Central memory CD8-positive, alpha-beta T cell (primary cell): ENCODE results near the gene VSIG4.

Source experiments
- ATAC-seq: fragments of 150-1000 bp; cut with Tn5 transposase; replicated peaks from 2 replicates; pipeline ENCODE4 v1.10.0; 2022; ENCODE audit warnings: mild to moderate bottlenecking, moderate FRiP score, moderate number of reproducible peaks; ENCODE audit not compliant: poor library complexity, severe bottlenecking; ENCODE audit errors: extremely low read depth
- DNase-seq, 2 donors: peaks; one replicate each; pipeline ENCODE4 v3.0.0; 2021; ENCODE audit warnings: low spot score in 2 of 2
- H3K27ac Mint-ChIP-seq: one replicate; pipeline ENCODE4 v1.8.0; 2022; ENCODE audit warnings: low read depth, mild to moderate bottlenecking, moderate library complexity, mixed read lengths
- H3K27me3 Mint-ChIP-seq: one replicate; pipeline ENCODE4 v1.8.0; 2022; ENCODE audit warnings: mixed read lengths
- H3K36me3 Mint-ChIP-seq: one replicate; pipeline ENCODE4 v1.8.0; 2022; ENCODE audit warnings: mild to moderate bottlenecking, moderate library complexity, mixed read lengths; ENCODE audit not compliant: insufficient read depth
- H3K4me1 Mint-ChIP-seq: one replicate; pipeline ENCODE4 v1.8.0; 2022; ENCODE audit warnings: mixed read lengths
- H3K4me3 Mint-ChIP-seq: one replicate; pipeline ENCODE4 v1.8.0; 2022; ENCODE audit warnings: mild to moderate bottlenecking, moderate library complexity, mixed read lengths
- H3K9me3 Mint-ChIP-seq: one replicate; pipeline ENCODE4 v1.8.0; 2022; ENCODE audit warnings: mixed read lengths

Gene VSIG4

DNA sequence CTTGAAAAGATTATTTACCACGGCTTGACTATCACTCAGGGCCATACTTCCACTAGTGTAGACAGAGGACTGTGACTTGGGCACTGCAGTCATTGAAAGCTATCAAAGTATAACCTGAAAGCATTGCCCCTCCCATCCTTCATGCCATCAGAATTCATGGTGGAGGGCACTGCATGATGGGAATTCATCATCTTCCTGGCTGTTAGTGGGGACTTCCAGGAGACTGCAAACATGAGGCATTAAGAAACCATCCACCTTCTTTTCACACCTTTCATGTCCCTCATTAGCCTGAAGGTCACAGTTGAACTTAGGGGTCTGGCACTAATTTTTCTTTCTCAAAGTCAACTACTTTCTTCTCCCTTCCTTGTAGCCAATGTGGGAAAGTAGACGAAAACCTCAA, 25.8 kb downstream of the VSIG4 start:
- ATAC-seq (no peak), DNase-seq (no peak)
- Mint-ChIP-seq H3K4me1 (peaks cover 42% of the 10 kb centered on the region), H3K4me3 (no peak overlapping the region), H3K27ac (no peak overlapping the region), H3K36me3 (no peaks in the 10 kb centered on the region), H3K27me3 (no peaks in the 10 kb centered on the region), H3K9me3 (no peaks in the 10 kb centered on the region)

DNA sequence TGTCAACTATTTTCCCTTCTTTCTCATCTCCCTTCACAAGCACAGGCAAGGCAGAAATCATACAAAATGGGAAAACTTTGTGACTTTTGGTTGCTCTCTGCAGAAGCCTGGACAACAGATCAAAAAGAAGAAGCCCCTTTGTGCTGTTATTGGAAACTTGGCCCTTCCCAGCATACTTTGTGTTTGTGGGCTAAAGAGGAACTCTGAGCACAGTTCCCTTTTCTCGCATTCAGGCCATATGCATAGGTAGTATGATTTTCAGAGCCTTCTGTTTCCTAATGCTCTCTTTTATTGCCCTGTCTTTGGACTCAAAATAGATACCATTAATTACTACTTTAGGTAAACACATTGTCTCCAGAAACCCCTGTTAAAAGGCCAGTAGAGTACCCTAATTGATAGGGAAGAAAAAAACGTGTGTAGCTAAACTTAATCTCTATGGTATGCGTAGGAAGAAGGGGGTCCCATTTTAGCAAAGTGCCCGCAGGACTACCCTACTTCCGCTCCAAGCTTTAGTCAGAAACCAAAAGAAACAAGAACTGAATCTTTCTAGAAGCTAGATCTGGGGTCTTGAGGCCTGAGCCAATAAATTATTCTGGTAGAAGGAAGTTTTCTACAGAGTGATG, 26.6 kb downstream of the VSIG4 start:
- DNase-seq = no peak
- Mint-ChIP-seq H3K4me1 (peaks cover 41% of the 10 kb centered on the region), H3K4me3 (no peak overlapping the region), H3K36me3 (no peaks in the 10 kb centered on the region), H3K27ac (no peak overlapping the region), H3K9me3 (no peaks in the 10 kb centered on the region), H3K27me3 (no peaks in the 10 kb centered on the region)
- ATAC-seq = no peak

DNA sequence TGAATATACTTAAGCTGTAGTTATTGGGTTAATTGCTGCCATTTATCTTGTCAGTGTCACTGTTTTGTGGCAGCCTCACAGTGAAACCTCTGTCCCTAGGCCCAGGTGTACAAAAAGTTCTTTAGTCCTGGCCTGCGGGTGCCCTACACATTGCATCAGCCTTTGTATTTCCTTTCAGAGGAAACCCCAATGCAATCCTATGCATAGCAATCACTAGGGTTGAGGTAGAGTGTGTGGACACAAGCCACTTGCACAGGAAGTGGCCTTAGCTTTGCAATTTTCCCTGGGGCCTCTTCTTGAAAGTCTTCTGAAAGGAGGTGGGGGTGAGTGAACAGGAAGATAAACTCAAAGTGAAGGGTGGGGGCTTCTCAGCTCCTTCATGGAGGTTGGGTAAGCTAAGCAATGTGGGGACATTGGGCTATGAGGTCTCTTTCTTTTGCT, 27.8 kb downstream of the VSIG4 start:
- H3K9me3 Mint-ChIP-seq = no peaks in the 10 kb centered on the region
- no peak overlapping the region for H3K4me3 Mint-ChIP-seq
- DNase-seq (no peak), ATAC-seq (peak; percentile 41)
- no peak overlapping the region for H3K27ac Mint-ChIP-seq
- no peaks in the 10 kb centered on the region for H3K27me3 Mint-ChIP-seq
- H3K36me3 Mint-ChIP-seq = no peaks in the 10 kb centered on the region
- peaks cover 38% of the 10 kb centered on the region for H3K4me1 Mint-ChIP-seq

DNA sequence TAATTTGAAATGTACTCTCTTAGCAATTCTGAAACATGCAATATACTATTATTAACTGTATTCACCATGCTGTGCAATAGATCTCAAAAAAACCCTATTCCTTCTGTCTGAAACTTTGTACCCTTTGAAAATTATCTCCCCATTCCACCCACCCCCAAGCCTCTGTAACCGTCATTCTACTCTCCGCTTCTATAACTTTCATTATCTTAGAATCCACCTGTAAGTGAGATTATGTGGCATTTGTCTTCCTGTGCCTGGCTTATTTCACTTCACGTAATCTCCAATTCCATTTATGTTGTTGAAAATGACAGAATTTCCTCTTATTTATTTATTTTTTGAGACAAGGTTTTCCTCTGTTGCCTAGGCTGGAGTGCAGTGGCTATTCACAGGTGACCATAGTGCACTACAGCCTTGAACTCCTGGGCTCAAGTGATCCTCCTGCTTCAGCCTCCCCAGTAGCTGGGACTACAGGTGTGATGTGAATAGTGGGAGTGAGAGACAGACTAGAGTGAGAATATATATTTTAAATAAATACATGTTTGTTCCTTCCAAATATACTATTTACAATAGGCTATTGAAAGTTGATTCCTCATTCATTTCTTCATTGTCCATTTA, 30.5 kb downstream of the VSIG4 start:
- Mint-ChIP-seq H3K4me3 (no peak overlapping the region), H3K27ac (no peak overlapping the region), H3K27me3 (no peaks in the 10 kb centered on the region), H3K9me3 (no peaks in the 10 kb centered on the region), H3K4me1 (peaks cover 36% of the 10 kb centered on the region), H3K36me3 (peaks cover 5% of the 10 kb centered on the region)
- no peak for DNase-seq
- no peak for ATAC-seq

DNA sequence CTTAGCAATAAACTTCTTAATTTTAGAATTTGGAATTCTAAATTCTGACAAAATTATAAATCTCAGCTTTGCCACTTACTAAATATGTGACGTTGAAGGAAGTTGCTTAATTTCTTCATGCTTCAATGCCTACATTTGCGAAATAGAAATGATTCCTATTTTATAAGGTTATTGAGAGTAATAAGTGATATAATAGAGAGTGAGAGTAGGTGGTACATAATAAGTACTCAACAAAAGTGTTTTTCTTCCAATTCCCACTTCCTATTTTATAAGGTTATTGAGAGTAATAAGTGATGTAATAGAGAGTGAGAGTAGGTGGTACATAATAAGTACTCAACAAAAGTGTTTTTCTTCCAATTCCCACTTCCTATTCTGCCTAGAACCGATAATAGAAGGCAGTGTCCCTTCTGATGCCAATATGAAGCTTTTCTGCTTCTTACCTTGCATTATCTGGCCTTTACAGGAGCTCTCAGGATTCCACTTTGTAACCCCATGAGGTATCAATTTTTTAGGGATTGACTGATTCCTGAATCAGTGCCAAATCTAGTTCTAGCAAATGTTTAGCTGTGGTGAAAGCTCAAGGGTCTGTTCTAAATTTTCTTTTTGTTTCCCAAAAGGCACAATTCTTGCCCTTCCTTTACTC, 31.4 kb downstream of the VSIG4 start:
- H3K4me3 Mint-ChIP-seq = no peak overlapping the region
- H3K36me3 Mint-ChIP-seq = peaks cover 5% of the 10 kb centered on the region
- ATAC-seq = no peak
- H3K4me1 Mint-ChIP-seq = peaks cover 42% of the 10 kb centered on the region
- H3K27me3 Mint-ChIP-seq = no peaks in the 10 kb centered on the region
- no peaks in the 10 kb centered on the region for H3K9me3 Mint-ChIP-seq
- DNase-seq = no peak
- H3K27ac Mint-ChIP-seq = no peak overlapping the region

DNA sequence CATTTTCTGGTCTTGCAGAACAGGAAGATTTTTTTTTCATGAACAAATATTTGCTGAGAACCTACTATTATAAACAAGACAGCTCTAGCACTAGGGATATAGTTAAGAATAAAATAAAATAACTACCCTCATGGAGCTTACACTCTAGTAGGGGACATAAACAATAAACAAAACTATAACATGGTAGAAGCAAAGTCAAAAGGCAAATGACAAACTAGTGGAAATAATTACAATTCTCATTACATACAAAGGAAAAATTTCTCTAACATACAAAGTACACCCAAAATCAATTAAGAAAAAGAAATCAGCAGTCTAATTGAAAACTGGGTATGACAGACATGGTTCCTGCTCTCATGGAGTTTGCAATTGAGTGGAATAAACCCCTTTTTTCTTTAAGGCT, 32.0 kb downstream of the VSIG4 start:
- H3K4me3 Mint-ChIP-seq = no peak overlapping the region
- ATAC-seq (no peak), DNase-seq (no peak)
- H3K27me3 Mint-ChIP-seq = no peaks in the 10 kb centered on the region
- H3K9me3 Mint-ChIP-seq = no peaks in the 10 kb centered on the region
- peaks cover 42% of the 10 kb centered on the region for H3K4me1 Mint-ChIP-seq
- no peak overlapping the region for H3K27ac Mint-ChIP-seq
- H3K36me3 Mint-ChIP-seq = peaks cover 5% of the 10 kb centered on the region

DNA sequence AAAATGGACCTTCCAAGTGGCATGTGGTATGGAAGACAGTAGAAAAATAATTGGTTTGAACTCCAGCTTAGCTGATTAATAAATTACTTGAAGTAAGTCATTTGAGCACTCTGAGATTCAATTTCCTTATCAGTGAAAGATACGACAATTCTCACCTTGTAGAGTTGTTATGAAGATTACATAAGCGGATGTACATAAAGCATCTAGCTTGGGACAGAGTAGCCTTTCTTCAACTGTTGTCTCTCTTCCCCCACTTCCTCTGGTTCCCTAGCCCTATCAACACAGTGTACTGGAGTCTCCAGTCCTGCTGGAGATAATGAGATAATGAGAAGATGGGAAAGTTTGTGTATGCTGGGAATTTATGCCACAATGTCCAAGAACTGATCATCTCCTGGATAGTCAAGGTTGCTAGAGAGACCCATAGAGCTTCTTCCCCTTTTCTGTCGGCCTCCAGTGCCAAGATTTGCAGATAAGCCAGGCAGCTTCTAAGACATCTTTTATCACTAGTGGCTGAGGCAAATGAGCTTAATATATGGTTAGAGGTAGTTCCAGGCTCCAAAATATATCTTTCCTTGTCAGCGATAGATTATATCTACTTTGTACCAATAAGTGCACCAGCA, 33.9 kb downstream of the VSIG4 start:
- no peaks in the 10 kb centered on the region for H3K9me3 Mint-ChIP-seq
- peak overlapping the region; percentile 78 for H3K27ac Mint-ChIP-seq
- H3K4me1 Mint-ChIP-seq = peaks cover 29% of the 10 kb centered on the region
- no peaks in the 10 kb centered on the region for H3K27me3 Mint-ChIP-seq
- peaks cover 5% of the 10 kb centered on the region for H3K36me3 Mint-ChIP-seq
- H3K4me3 Mint-ChIP-seq = peak overlapping the region; percentile 8
- DNase-seq = no peak
- no peak for ATAC-seq

DNA sequence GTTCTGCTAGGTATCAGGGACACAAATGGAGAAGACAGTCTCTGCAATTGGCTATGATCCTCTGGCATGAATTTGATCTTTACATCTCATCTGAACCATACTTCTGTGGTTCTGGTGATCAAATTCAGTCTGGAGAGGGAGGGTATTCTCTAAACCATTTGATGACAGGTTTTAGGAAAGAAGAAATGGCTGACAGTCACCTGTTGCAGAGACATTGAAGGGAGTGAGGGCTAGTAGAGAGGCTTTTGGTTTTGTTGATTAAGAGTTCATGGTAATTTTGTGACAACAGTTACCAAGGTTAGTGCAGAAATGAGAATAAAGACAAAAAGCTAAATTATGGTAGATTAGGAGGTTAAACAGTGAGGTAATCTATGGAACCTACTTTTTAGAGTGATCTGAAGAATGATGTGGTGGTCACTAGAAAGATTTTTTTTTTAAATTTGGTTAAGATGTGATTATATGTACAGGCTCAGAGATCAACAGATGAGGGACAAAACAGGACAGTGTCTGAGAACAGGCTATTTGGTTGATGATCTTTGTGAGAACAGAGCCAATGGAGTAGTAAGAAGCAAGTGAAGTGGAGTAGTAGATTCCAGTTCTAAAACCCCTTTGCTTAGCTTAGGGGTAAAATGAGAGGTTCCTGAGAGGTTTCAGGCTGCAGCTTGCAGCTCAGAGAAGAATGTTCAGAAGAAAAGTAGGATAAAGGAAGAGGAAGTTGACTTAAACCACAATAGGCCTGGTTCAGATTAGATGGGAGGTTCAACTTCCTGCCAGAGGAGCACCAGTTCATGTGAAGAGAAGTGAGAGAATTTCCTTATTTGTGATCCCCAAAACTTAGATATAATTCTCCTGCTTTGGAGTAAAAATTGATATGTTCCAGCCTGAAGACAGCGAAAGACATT, 34.7 kb downstream of the VSIG4 start:
- DNase-seq (no peak), ATAC-seq (no peak)
- peak overlapping the region; percentile 8 for H3K4me3 Mint-ChIP-seq
- H3K27me3 Mint-ChIP-seq = no peaks in the 10 kb centered on the region
- peak overlapping the region; percentile 78 for H3K27ac Mint-ChIP-seq
- no peaks in the 10 kb centered on the region for H3K9me3 Mint-ChIP-seq
- peaks cover 25% of the 10 kb centered on the region for H3K4me1 Mint-ChIP-seq
- H3K36me3 Mint-ChIP-seq = peaks cover 5% of the 10 kb centered on the region

DNA sequence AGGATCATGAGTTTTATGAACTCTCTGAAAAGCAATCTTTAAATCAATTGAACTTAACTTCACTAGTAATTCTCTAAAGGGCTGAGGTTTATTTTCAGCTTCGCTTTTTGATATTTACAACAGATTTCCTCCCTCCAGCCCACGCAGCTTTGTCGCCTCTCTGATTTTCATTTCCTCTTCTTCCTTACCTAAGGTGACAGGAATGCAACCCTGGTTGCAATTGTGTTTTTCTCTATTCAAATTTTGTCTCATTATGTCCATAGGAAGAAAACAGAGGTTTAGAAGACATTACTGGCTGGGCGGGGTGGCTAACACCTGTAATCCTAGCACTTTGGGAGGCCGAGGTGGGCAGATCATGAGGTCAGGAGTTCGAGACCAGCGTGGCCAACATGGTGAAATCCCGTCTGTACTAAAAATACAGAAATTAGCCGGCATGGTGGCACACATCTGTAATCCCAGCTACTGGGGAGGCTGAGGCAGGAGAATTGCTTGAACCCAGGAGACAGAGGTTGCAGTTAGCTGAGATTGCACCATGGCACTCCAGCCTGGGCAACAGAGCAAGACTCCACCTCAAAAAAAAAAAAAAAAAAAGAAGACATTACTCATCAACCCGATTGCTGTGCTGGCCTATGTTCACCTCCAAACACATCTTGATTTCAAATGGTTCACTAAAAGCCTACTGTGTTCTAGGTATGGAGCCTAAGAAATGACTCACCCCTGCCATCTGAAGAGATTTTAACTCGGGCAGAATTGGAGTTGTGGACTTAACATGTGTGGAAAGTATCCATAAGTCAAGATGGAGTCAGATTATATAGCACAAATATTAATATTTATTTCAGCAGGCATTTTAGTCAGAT, 36.8 kb downstream of the VSIG4 start:
- DNase-seq = no peak
- Mint-ChIP-seq H3K27ac (peak overlapping the region; percentile 54), H3K4me1 (peaks cover 25% of the 10 kb centered on the region), H3K4me3 (no peak overlapping the region), H3K9me3 (no peaks in the 10 kb centered on the region), H3K36me3 (peaks cover 5% of the 10 kb centered on the region), H3K27me3 (no peaks in the 10 kb centered on the region)
- ATAC-seq = no peak

DNA sequence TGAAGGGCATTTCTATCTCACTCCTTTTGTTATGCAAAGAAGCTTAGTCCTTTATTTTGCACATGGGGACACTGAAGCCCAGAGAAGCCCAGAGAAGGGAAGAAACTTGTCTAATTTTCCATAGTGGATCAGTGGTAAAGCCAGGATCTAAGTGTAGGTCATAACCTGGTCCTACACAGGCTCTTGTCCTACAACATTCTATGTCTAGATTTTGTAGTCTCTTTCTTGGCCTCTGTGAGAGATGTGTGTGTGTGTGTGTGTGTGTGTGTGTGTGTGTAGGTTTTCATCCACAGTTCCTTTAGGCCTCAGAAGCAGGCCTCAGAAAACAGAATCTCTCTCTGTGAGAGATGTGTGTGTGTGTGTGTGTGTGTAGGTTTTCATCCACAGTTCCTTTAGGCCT, 38.3 kb downstream of the VSIG4 start:
- DNase-seq (no peak), ATAC-seq (no peak)
- Mint-ChIP-seq H3K36me3 (peaks cover 5% of the 10 kb centered on the region), H3K4me1 (peaks cover 25% of the 10 kb centered on the region), H3K4me3 (no peak overlapping the region), H3K9me3 (no peaks in the 10 kb centered on the region), H3K27me3 (no peaks in the 10 kb centered on the region), H3K27ac (no peak overlapping the region)

DNA sequence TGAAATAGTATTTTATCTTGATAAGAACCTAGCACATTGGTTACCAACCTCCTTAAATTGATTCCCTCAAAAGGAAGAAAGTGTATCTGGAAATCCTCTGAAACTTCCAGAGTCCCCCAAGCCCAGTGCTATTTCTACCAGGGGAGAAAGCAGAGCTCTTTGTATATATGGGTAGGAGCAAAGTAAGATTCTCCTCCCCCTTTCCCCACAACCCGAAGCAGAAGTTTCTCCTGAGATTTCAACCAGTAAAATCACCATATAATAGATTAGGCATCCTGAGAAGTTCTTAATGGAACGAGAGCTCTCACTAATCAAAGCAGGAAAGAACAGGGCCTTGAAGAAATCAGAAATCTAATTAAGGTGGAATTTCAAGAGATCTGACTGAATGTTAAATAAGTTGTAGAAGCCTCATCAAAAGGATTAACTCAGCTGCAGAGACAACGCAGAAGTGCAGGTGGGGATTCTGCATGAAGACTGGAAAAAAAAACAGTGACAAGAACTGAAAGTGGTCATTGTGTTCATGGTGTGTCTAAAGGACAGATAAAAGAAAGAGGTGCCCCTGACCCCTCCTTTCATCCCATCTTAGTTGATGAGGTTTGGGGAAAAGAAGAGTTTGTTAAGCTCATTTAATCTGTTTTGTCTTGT, 39.1 kb downstream of the VSIG4 start:
- peaks cover 5% of the 10 kb centered on the region for H3K36me3 Mint-ChIP-seq
- no peaks in the 10 kb centered on the region for H3K27me3 Mint-ChIP-seq
- no peak overlapping the region for H3K27ac Mint-ChIP-seq
- no peaks in the 10 kb centered on the region for H3K9me3 Mint-ChIP-seq
- DNase-seq (no peak), ATAC-seq (no peak)
- peaks cover 20% of the 10 kb centered on the region for H3K4me1 Mint-ChIP-seq
- H3K4me3 Mint-ChIP-seq = no peak overlapping the region
